HepG2 (cell line): ENCODE data around the gene ZNF318. TPM values are rescaled to one million over a fixed set of nuclear protein-coding genes. Genes with fewer than 3 reads are reported as not detected.
A peak's percentile ranks its signal among the peaks of the same experiment; 100 is the strongest.

ENCODE experiments used
- ATF4 ChIP-seq, 2 experiments: fragments of 450-650 bp in 1 of 2; sonication (generic) in 1 of 2; formaldehyde crosslinking; IDR thresholded peaks; 2 replicates each; pipeline versions ENCODE4 v1.5.0 to v1.8.0; 2020 to 2022; ENCODE audit warnings: mild to moderate bottlenecking in 1 of 2, missing genetic modification reagents in 1 of 2
- ATM ChIP-seq: fragments of 450-650 bp; IDR thresholded peaks from 2 replicates; pipeline ENCODE4 v1.7.1; 2017; ENCODE audit warnings: mild to moderate bottlenecking, borderline replicate concordance
- CERS6 ChIP-seq: sonication (generic); formaldehyde crosslinking; IDR thresholded peaks from 2 replicates; pipeline ENCODE4 v1.5.0; 2020; ENCODE audit warnings: missing genetic modification reagents
- FOXP1 ChIP-seq, 2 experiments: fragments of 450-650 bp in 1 of 2; IDR thresholded peaks; 2 replicates each; pipeline ENCODE4 v1.6.1; 2017 to 2018; ENCODE audit warnings: antibody characterized with exemption in 1 of 2
- HMGXB3 ChIP-seq: sonication (generic); formaldehyde crosslinking; IDR thresholded peaks from 2 replicates; pipeline ENCODE4 v1.4.0; 2020; ENCODE audit warnings: missing genetic modification reagents, borderline replicate concordance
- HNRNPK ChIP-seq: fragments of 200-400 bp; formaldehyde crosslinking; IDR thresholded peaks from 2 replicates; pipeline ENCODE4 v1.6.1; 2018; ENCODE audit warnings: low read length, low read depth, moderate library complexity, mild to moderate bottlenecking; ENCODE audit not compliant: poor library complexity, severe bottlenecking
- HNRNPLL ChIP-seq: fragments of 200-400 bp; formaldehyde crosslinking; IDR thresholded peaks from 2 replicates; pipeline ENCODE4 v1.6.1; 2017; ENCODE audit warnings: mild to moderate bottlenecking, low read depth, low read length; ENCODE audit not compliant: poor library complexity, severe bottlenecking
- MLX ChIP-seq: IDR thresholded peaks from 2 replicates; pipeline ENCODE4 v1.6.1; 2016
- NR2F6 ChIP-seq, 2 experiments: IDR thresholded peaks; 2 replicates each; pipeline ENCODE4 v1.6.1; 2016; ENCODE audit warnings: antibody characterized with exemption in 1 of 2, mild to moderate bottlenecking in 1 of 2
- REST ChIP-seq, 2 experiments: IDR thresholded peaks; 2 replicates each; pipeline ENCODE4 v1.6.1; 2011 to 2012; ENCODE audit warnings: low read length in 2 of 2, borderline replicate concordance in 1 of 2, low read depth in 1 of 2, mild to moderate bottlenecking in 1 of 2, moderate library complexity in 1 of 2
- RFXANK ChIP-seq: IDR thresholded peaks from 2 replicates; pipeline ENCODE4 v1.6.1; 2016
- ZBTB2 ChIP-seq: sonication (generic); formaldehyde crosslinking; IDR thresholded peaks from 2 replicates; pipeline ENCODE4 v1.8.0; 2022; ENCODE audit warnings: low read depth, missing genetic modification reagents
- ZBTB38 ChIP-seq: sonication (generic); formaldehyde crosslinking; IDR thresholded peaks from 2 replicates; pipeline ENCODE4 v1.5.1; 2020; ENCODE audit warnings: mild to moderate bottlenecking, missing genetic modification reagents
- ZNF570 ChIP-seq: sonication (generic); formaldehyde crosslinking; IDR thresholded peaks from 2 replicates; pipeline ENCODE4 v1.4.0; 2020; ENCODE audit warnings: mild to moderate bottlenecking, missing genetic modification reagents, borderline replicate concordance
- ZNF589 ChIP-seq: sonication (generic); formaldehyde crosslinking; conservative IDR thresholded peaks from 2 replicates; pipeline ENCODE4 v1.8.0; 2022; ENCODE audit warnings: mild to moderate bottlenecking, moderate library complexity, missing genetic modification reagents
- ZNF629 ChIP-seq: sonication (generic); formaldehyde crosslinking; conservative IDR thresholded peaks from 2 replicates; pipeline ENCODE4 v1.5.0; 2020; ENCODE audit warnings: missing genetic modification reagents
- polyA plus RNA-seq, 8 experiments: library from polyadenylated mRNA; depleted of rRNA in 3 of 8; stranded (reverse) in 7 of 8; unstranded in 1 of 8; fragments of >200 nt; fragmentation: Illumina TruSeq in 4 of 8; extraction: Trizol in 4 of 8; gene quantifications; 2 replicates each; pipeline versions ENCODE4 v1.2.1 to v1.2.3, GENCODE V29; 2011 to 2016; ENCODE audit warnings: low read depth in 4 of 8, missing spikeins in 1 of 8, mixed read lengths in 1 of 8; ENCODE audit not compliant: insufficient read depth in 1 of 8
- total RNA-seq, 5 experiments: library from RNA; depleted of rRNA; stranded (reverse); fragments of >200 nt; fragmentation: Illumina TruSeq; extraction: Trizol; gene quantifications; 2 replicates each; pipeline ENCODE4 v1.2.3, GENCODE V29; 2016; ENCODE audit warnings: low read depth in 1 of 5

The ZNF318 gene
- total and polyA plus RNA-seq, 2 of the 13 experiments (the other 11 are each of a cell fraction or from before 2014, with no cell fraction given): 13.0 to 14.5 TPM

- TF ChIP-seq REST (IDR thresholded peaks at IDR 0.05; ENCODE audit: borderline replicate concordance in 1 of 2, low read depth in 1 of 2, low read length in 2 of 2) (no peak), HMGXB3 (CRISPR knock-in tag) (no peak), ZBTB38 (no peak), CERS6 (CRISPR knock-in tag) (no peak), NR2F6 (IDR thresholded peaks at IDR 0.05) (no peak), NR2F6 (CRISPR knock-in tag; IDR thresholded peaks at IDR 0.05) (no peak), ZNF570 (no peak), ZBTB2 (no peak), MLX (no peak), ZNF589 (CRISPR knock-in tag) (no peak), ATF4 (CRISPR knock-in tag; IDR thresholded peaks at IDR 0.05) (no peak), RFXANK (CRISPR knock-in tag) (no peak), HNRNPK (no peak), ZNF629 (peak; percentile 75), HNRNPLL (no peak), FOXP1 (IDR thresholded peaks at IDR 0.05) (no peak), FOXP1 (CRISPR knock-in tag; IDR thresholded peaks at IDR 0.05) (no peak), ATM (no peak)
Measured at GRCh38 chr6:43313813-43314212, 55.6 kb downstream of the ZNF318 start (continued).
